ENCODE results near the gene ACKR3. TPM values are rescaled to one million over a fixed set of nuclear protein-coding genes. Genes with fewer than 3 reads are reported as not detected.

The ACKR3 gene
- total RNA-seq, 1 donor from 2014 or later, result 0.65 TPM

DNA sequence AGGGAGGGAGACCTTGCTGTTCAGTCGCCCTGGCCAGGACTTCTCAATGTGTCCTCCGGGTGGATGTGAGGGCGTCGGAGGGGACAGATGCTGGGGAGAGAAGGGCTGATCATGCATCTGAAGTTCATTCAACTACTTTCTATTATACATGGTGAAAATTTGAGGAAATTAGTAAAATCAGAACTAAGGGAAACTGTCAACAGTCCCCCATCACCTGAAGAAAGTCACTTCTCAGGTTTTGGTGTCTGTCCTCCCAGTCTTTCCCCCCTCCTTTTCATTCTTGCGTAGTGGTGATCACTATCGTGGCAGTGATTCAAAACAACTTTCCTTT is 17.4 kb upstream of the ACKR3 start:
- Mint-ChIP-seq H3K27me3 (ENCODE audit: insufficient read depth) (no peaks in the 10 kb centered on the region), H3K36me3 (ENCODE audit: low read depth) (peaks cover 28% of the 10 kb centered on the region), H3K4me3 (peak overlapping the region; percentile 15), H3K27ac (peak overlapping the region; percentile 36), H3K9me3 (peaks cover 25% of the 10 kb centered on the region), H3K4me1 (ENCODE audit: low read depth) (peaks cover 69% of the 10 kb centered on the region)
- no peak for DNase-seq (ENCODE audit: low spot score)
- intact Hi-C loops (cut with micrococcal nuclease), result loop anchor here (2.0 to 10.0 kb wide), 2 partner anchors 15 to 883 kb away; no protein-coding TSS in a partner anchor

DNA sequence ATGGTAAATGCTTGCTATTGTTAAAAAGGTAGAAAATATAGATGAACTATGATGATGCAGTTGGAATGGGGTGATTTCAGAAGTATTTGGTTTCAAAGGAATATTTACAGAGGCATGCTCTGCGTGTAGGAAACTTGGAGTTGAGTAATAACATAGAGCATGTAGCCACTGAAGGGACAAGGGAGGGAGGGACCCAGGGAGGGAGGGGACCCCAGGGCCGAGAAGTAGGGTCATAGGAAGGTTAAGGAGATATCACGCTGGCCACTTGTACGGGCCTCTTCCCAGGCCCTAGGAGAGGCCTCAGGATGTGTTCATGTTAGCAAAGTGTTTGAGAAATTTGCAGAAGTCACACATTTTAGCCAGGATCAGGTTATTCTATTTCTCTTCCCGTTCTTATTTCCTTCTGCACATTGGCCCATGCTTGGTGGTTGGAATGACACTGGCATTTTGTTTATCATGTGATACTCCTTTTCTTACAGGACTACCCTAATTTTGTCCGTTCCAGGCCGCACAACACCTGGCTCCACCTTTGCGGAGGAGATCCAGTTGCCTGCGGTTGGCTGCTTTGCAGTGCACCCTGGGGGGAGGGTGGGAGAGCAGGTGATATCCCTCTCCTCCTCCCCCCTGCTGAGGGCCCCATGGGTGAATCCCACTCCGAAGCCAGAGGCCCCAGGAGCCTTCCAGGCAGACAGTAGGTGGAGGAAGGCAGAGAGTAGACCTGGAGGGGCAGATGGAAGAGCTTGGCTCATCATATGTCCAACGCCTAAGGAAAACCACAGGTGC is 16.9 kb upstream of the ACKR3 start:
- Mint-ChIP-seq H3K36me3 (ENCODE audit: low read depth) (peaks cover 32% of the 10 kb centered on the region), H3K9me3 (peaks cover 25% of the 10 kb centered on the region), H3K27ac (peak overlapping the region; percentile 15), H3K4me3 (no peak overlapping the region), H3K27me3 (ENCODE audit: insufficient read depth) (peaks cover 3% of the 10 kb centered on the region), H3K4me1 (ENCODE audit: low read depth) (peaks cover 69% of the 10 kb centered on the region)
- no peak for DNase-seq (ENCODE audit: low spot score)
- intact Hi-C loops (cut with micrococcal nuclease), result loop anchor here (2.0 to 10.0 kb wide), 2 partner anchors 16 to 882 kb away; no protein-coding TSS in a partner anchor

DNA sequence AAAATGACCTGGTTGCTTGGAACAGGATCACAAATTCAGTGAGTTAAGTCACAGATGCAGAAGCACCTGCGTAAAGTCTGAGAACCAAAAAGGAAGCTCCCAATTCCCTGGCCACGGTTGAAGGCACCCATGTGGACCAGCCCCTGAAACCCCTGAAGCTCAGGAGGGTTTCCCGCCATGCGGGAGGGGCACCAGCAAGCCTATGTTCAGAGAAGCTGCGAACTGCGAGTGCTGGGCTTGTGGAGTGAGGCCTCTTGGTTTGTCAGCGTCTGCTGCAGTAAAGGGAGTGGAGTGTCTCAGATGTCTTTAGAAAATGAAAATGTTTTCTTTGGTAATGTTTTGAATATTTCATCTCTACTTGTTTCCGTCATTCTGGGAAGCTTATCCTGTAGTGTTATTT is 16.1 kb upstream of the ACKR3 start:
- DNase-seq (ENCODE audit: low spot score), result no peak
- peaks cover 25% of the 10 kb centered on the region for H3K9me3 Mint-ChIP-seq
- intact Hi-C loops (cut with micrococcal nuclease), result loop anchor here (2.0 to 10.0 kb wide), 2 partner anchors 17 to 881 kb away; no protein-coding TSS in a partner anchor
- peaks cover 7% of the 10 kb centered on the region for H3K27me3 Mint-ChIP-seq (ENCODE audit: insufficient read depth)
- H3K27ac Mint-ChIP-seq, result no peak overlapping the region
- peaks cover 31% of the 10 kb centered on the region for H3K36me3 Mint-ChIP-seq (ENCODE audit: low read depth)
- H3K4me1 Mint-ChIP-seq (ENCODE audit: low read depth), result peaks cover 62% of the 10 kb centered on the region
- no peak overlapping the region for H3K4me3 Mint-ChIP-seq

DNA sequence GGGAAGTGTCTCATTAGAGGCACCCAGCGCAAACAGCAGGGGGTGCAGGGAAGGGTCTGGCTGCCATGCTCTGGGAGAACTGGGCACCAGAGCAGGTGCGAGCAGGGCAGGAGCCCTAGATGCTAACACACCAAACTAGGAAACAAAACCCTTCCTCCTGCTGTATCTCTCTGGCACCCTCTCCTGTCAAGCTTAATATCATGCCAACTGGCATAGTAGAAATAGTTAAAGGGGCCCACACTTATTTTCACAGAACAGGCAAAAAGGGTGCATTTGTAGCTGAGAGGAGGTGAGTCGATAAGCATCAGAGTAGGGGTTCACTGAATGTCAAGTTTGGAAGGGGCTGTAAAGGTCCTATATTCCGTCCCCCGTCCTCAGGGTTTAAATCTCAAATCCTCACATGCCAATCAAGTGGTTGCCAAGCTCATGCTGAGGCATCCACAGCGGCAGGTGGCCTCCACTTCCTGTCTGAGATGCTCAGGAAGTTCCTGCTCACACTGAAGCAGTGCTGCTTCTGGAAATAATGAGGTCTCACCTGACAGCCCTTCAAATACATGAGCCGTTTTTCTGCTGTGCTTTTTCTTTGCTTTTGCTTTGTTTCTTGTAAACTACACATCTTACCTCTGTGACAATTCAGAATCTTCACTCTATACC is 14.9 kb upstream of the ACKR3 start:
- peaks cover 7% of the 10 kb centered on the region for H3K27me3 Mint-ChIP-seq (ENCODE audit: insufficient read depth)
- H3K4me3 Mint-ChIP-seq, result no peak overlapping the region
- DNase-seq (ENCODE audit: low spot score), result no peak
- intact Hi-C loops (cut with micrococcal nuclease), result loop anchor here (10.0 kb wide), 1 partner anchor 880 kb away; no protein-coding TSS in a partner anchor
- peaks cover 63% of the 10 kb centered on the region for H3K4me1 Mint-ChIP-seq (ENCODE audit: low read depth)
- peaks cover 25% of the 10 kb centered on the region for H3K9me3 Mint-ChIP-seq
- peaks cover 27% of the 10 kb centered on the region for H3K36me3 Mint-ChIP-seq (ENCODE audit: low read depth)
- H3K27ac Mint-ChIP-seq, result no peak overlapping the region

DNA sequence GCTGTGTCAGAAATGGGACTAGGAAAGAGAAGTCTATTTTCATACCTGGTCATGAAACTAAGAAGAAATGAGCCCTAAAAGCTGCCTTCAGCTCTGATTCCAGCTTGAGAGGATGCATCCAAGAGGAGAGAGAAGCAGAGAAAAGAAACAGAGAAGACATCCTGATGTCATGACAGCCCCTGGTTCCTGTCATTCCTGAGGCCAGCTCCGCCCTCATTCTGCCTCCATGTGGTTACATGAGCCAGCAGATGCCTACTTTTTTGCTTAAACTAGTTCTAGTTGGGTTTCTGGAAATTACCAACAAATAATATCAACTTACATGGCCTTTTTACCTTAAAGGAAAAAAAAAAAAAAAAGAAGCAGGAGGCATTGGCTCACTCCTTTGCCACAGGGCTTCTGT is 14.1 kb upstream of the ACKR3 start:
- no peak overlapping the region for H3K4me3 Mint-ChIP-seq
- H3K4me1 Mint-ChIP-seq (ENCODE audit: low read depth), result peaks cover 58% of the 10 kb centered on the region
- no peak overlapping the region for H3K27ac Mint-ChIP-seq
- DNase-seq (ENCODE audit: low spot score), result no peak
- peaks cover 25% of the 10 kb centered on the region for H3K9me3 Mint-ChIP-seq
- H3K36me3 Mint-ChIP-seq (ENCODE audit: low read depth), result peaks cover 29% of the 10 kb centered on the region
- intact Hi-C loops (cut with micrococcal nuclease), result loop anchor here (10.0 kb wide), 1 partner anchor 879 kb away; no protein-coding TSS in a partner anchor
- H3K27me3 Mint-ChIP-seq (ENCODE audit: insufficient read depth), result peaks cover 7% of the 10 kb centered on the region

DNA sequence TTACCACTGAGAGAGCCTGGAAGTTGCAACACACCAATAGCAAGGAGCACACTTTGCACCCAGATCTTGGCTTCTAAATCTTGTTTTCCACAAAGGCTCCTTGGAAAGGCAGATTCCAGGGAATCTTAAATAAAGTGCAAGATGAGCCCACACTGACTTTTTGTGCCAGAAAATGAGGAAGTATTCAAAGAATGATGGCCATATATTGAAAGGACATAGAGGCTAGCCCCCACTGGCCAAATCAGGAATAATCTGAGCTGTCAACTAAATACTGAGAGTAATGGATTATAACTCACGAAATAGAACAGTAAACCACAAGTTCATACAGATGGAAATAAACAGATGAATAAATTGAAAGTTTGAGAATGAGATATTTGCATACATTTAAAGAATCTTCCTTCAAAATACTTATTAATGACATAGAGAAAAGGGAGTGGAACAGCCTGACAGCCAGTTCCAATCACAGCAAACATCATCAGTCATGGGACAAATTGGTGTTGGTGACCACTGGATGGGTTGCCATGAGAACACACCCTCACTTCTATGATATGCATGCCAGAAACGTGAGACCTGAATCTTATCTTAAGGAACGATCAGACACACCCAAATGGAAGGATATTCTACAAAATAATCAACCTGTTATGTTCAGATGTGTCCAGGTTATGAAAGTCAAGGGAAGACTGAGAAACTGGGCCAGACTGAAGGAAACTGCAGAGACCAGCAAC is 12.2 kb upstream of the ACKR3 start:
- H3K4me1 Mint-ChIP-seq (ENCODE audit: low read depth), result peaks cover 38% of the 10 kb centered on the region

DNA sequence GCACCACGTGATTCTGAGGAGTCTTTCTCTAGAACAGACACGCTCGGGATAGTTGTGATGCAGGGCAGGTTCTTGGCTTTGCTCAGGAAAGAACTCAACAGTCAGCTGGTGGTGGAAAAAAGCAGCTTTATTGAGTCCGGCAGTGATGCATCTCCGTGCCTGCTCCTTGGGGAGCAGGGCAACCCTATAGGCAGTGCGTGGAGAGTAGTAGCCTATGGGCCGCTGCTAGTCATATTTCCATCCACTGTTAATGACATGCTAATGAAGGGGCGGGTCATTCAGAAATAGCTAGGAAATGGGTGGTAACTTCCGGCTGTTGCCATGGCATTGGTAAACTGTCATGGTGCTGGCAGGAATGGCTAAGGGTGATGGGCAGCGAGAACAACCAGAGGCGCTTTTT is 11.6 kb upstream of the ACKR3 start:
- Mint-ChIP-seq H3K27me3 (ENCODE audit: insufficient read depth) (peaks cover 9% of the 10 kb centered on the region), H3K36me3 (ENCODE audit: low read depth) (peaks cover 33% of the 10 kb centered on the region), H3K9me3 (peaks cover 19% of the 10 kb centered on the region), H3K4me3 (no peak overlapping the region), H3K27ac (no peak overlapping the region), H3K4me1 (ENCODE audit: low read depth) (peaks cover 33% of the 10 kb centered on the region)
- DNase-seq (ENCODE audit: low spot score), result no peak
- intact Hi-C loops (cut with micrococcal nuclease), result loop anchor here (10.0 kb wide), 1 partner anchor 877 kb away; no protein-coding TSS in a partner anchor

More for the DNA sequence above, 12.2 kb upstream of the ACKR3 start:
- Mint-ChIP-seq H3K27ac (no peak overlapping the region), H3K27me3 (ENCODE audit: insufficient read depth) (peaks cover 9% of the 10 kb centered on the region), H3K4me3 (no peak overlapping the region), H3K36me3 (ENCODE audit: low read depth) (peaks cover 35% of the 10 kb centered on the region), H3K9me3 (peaks cover 22% of the 10 kb centered on the region)
- intact Hi-C loops (cut with micrococcal nuclease), result loop anchor here (10.0 kb wide), 1 partner anchor 877 kb away; no protein-coding TSS in a partner anchor
- DNase-seq (ENCODE audit: low spot score), result no peak

DNA sequence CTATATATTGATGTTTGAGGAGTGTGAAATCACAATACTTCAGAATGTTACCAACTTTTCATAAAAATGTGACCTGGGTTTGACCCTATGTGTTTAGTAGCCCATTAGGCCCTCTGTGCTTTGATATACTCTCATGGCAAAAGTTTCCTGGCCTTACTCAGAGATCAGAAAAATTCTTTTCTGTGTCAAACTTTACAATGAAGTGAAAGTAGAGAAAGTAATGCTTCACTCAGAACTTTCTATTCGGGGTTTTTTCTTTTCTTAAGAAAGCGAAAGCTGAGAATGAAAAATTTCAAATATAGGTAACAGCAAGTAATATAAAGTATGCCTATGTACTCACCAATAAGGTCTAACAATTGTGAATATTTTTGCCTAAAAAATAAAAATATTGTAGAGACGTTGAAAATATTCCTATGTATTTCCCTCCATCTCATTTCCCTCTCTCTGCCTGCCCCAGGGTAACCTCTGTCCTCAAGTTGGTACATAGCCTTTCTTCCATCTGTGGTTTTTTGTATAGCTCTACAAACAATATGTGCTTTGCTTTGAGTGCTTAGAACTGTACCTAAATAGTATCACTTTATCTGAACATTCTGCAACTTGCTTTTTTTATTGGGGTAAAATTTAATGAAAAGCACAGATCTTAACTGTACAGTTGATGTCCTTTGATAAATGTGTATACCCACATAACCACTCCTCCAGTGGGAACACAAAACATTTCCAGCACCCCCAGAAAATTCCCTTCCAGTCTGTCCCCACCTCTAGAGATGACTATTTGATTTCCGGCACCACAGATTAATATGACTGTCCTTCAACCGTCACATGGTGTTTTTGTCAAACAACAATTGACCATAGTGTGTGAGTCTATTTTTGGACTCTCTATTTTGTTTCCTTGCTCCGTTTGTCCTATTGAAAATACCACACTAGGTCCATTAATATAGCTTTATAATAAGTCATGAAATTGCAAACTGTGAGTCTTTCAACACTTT is 10.3 kb upstream of the ACKR3 start:
- peaks cover 27% of the 10 kb centered on the region for H3K4me1 Mint-ChIP-seq (ENCODE audit: low read depth)
- peaks cover 24% of the 10 kb centered on the region for H3K36me3 Mint-ChIP-seq (ENCODE audit: low read depth)
- intact Hi-C loops (cut with micrococcal nuclease), result loop anchor here (1.0 to 10.0 kb wide), 2 partner anchors 10 to 876 kb away; partner anchors contain the start of gene ACKR3
- peaks cover 10% of the 10 kb centered on the region for H3K9me3 Mint-ChIP-seq
- H3K27ac Mint-ChIP-seq, result no peak overlapping the region
- no peak for DNase-seq (ENCODE audit: low spot score)
- no peak overlapping the region for H3K4me3 Mint-ChIP-seq
- H3K27me3 Mint-ChIP-seq (ENCODE audit: insufficient read depth), result peaks cover 11% of the 10 kb centered on the region

DNA sequence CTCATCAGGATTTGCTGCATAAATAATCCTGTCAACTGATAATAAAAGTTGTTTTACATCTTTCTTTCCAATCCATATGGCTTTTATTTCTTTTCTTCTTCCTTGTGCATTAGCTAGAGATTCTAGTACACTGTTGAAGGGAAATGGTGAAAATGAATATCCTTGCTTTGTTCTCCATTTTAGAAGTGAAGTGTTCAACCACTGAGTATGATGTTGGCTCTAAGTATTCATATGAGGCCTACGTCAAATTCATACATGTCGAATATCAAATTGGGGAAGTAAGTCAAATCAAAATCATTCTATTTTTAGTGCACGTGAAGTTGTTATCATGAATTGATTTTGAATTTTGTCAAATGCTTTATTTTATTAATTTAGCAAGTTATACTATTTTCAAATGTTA is 7.8 kb upstream of the ACKR3 start:
- no peak overlapping the region for H3K4me3 Mint-ChIP-seq
- peaks cover 24% of the 10 kb centered on the region for H3K27me3 Mint-ChIP-seq (ENCODE audit: insufficient read depth)
- intact Hi-C loops (cut with micrococcal nuclease), result no loop called here
- H3K9me3 Mint-ChIP-seq, result no peaks in the 10 kb centered on the region
- H3K27ac Mint-ChIP-seq, result no peak overlapping the region
- H3K4me1 Mint-ChIP-seq (ENCODE audit: low read depth), result peaks cover 18% of the 10 kb centered on the region
- DNase-seq (ENCODE audit: low spot score), result no peak
- H3K36me3 Mint-ChIP-seq (ENCODE audit: low read depth), result peaks cover 16% of the 10 kb centered on the region

DNA sequence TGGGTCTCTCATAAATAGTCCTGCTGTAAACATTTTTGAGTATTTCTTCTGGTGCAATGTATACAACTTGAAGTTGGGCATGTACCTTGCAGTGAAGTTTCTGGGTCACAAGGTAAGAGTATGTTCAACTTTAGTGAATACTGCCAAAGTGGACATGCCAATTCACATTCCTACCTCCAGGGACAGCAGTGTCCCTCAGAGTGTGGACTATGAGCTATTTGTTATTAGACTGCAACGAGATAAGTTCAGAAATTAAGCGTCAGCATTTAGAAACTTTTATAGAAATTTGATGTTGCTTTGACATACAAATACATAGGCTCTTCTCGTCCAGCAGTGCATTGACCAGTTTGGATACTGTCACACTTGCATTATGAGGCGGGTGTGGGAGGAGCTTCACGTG is 7.2 kb upstream of the ACKR3 start:
- peaks cover 14% of the 10 kb centered on the region for H3K4me1 Mint-ChIP-seq (ENCODE audit: low read depth)
- no peak overlapping the region for H3K27ac Mint-ChIP-seq
- H3K4me3 Mint-ChIP-seq, result no peak overlapping the region
- H3K27me3 Mint-ChIP-seq (ENCODE audit: insufficient read depth), result peaks cover 24% of the 10 kb centered on the region
- intact Hi-C loops (cut with micrococcal nuclease), result no loop called here
- no peaks in the 10 kb centered on the region for H3K9me3 Mint-ChIP-seq
- peaks cover 13% of the 10 kb centered on the region for H3K36me3 Mint-ChIP-seq (ENCODE audit: low read depth)
- DNase-seq (ENCODE audit: low spot score), result no peak

DNA sequence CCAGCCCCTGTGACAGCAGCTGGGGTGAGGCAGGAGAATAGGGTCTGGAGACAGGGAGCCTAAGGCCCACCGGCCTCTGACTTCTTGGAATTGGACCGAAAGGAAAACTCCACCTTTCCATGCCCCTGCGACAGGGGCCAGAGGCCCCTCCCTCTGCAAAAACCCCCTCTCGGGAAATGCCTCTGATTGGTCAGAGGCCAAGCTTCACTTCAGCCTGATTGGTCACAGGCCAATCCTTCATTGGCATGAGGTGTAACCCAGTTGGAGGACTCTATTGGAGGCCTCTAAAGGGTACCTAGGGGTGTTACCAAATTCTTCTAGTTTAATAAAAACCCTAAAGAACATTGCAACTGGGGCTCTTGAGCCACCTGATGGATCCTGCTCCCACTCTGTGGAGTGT is 5.7 kb upstream of the ACKR3 start:
- Mint-ChIP-seq H3K9me3 (no peaks in the 10 kb centered on the region), H3K36me3 (ENCODE audit: low read depth) (peaks cover 9% of the 10 kb centered on the region)

DNA sequence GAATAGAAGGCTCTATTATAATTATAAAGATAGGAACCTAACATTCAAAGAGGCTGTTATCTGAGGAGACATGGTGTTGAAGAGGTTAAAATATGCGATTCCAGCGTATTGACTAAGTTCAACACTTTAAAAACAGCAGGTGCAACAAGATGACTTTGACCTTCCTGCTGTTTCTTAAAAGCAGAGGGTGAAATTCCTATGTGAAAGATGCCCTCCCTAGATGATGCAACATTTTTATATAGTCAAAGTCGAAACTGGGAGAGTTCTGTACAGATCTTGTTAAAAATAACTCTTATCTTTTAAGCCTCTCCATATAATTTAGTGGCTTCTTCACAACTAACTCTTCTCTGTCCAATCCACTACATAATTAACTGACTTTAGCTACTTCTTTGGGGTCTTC is 4.4 kb upstream of the ACKR3 start:
- intact Hi-C loops (cut with micrococcal nuclease), result loop anchor here (5.0 kb wide), 1 partner anchor 198 kb away; no protein-coding TSS in a partner anchor
- DNase-seq (ENCODE audit: low spot score), result no peak
- Mint-ChIP-seq H3K4me1 (ENCODE audit: low read depth) (peaks cover 20% of the 10 kb centered on the region), H3K36me3 (ENCODE audit: low read depth) (peaks cover 9% of the 10 kb centered on the region), H3K4me3 (no peak overlapping the region), H3K9me3 (no peaks in the 10 kb centered on the region), H3K27ac (no peak overlapping the region), H3K27me3 (ENCODE audit: insufficient read depth) (peaks cover 27% of the 10 kb centered on the region)

More for the DNA sequence above, 5.7 kb upstream of the ACKR3 start:
- Mint-ChIP-seq H3K4me1 (ENCODE audit: low read depth) (peaks cover 18% of the 10 kb centered on the region), H3K27ac (no peak overlapping the region), H3K4me3 (no peak overlapping the region), H3K27me3 (ENCODE audit: insufficient read depth) (peaks cover 23% of the 10 kb centered on the region)
- DNase-seq (ENCODE audit: low spot score), result no peak
- intact Hi-C loops (cut with micrococcal nuclease), result no loop called here
